GM12873 (cell line): ENCODE results near the gene NUP155.

ENCODE experiments used
- CTCF ChIP-seq: IDR thresholded peaks from 2 replicates; pipeline ENCODE4 v1.5.1; 2012; ENCODE audit warnings: low read depth, mild to moderate bottlenecking, moderate library complexity, low read length, control low read depth; ENCODE audit not compliant: insufficient read depth; ENCODE audit errors: missing control alignments

The NUP155 gene

GRCh38 chr5:37254581-37254980, 116.3 kb downstream of the NUP155 start:
- TF ChIP-seq CTCF = no peak

GRCh38 chr5:37251665-37252064, 119.2 kb downstream of the NUP155 start:
- TF ChIP-seq CTCF = no peak

DNA sequence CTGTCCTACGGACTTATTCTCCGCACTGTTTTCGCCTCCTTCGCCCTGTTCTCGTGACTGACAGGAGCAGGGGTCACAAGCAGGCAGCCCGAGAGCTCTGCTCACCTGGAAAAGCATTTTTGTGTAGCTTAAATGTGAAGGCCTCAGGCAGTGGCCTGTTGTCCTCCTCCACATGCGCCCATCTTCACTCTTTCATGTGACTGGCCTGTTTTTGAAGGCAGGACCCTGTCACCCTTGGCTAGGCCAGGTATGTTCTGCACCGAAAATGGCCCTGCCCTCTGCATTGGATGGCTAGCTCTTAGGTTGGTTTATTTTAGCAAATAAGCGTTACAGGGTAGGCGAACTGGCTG, 121.1 kb downstream of the NUP155 start:
- no peak for TF ChIP-seq CTCF

DNA sequence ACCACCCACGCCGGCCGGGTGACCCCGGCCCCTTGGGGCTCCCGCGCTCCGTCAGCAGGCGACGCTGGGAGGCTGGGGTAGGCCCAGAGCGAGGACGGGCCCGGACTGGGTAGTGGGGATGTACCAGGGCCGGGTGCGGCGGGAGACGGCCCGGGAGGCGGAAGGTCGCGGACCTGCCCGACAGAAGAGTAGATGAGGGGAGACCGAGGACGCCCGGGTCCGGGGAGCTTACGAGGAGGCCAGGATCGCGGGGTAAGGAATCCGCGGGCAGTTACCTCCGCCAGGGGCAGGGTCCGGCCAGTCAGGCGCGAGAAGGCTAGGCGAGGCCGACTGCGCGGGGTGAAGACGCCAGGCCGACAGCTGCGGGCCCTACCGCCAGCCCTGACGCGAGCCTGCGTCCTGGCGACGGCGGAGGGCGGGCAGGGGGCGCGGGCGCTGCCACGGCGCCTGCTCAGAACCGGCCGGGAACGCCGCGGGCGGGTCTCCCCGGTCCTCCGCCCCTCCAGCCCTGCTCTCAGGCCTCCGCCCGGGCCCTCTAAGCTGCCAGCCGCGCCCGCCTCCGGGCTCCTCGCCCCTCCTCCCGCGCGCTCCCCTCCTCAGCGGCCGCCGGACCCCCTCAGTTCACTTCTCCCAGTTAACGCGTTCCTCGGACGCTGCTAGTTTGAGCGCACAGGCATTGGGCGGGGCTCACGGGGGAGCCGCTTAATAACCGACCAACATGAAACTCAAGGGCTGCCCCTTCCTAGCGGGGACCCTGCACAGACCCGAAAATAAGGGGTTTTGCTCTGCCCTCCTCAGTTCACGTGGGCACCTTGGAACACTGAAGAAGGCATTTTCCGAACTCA, 121.7 kb downstream of the NUP155 start, which contains the start of gene CPLANE1:
Gene CPLANE1, minus strand, starts transcription at position 407 of the 845 bp plus-strand sequence. CDS start 1,678 bp downstream, outside the sequence.
- TF ChIP-seq CTCF = no peak

GRCh38 chr5:37248421-37248969, 122.4 kb downstream of the NUP155 start:
- no peak for TF ChIP-seq CTCF

DNA sequence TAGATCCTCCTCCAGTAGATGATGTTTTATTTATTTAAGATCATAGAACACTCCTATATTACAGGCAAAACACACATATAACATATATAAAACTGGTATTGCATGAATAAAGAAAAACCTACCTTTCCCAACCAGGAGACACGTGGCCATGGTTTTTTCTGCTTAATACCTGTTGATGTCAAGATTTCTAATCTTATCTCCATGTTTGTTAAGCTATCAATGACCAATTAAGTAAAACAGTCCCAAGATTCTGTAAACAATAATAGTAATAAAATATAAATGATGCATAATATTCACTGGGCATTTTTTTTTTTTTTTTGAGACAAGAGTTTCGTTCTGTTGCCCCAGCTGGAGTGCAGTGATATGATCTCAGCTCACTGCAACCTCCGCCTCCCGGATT, 123.4 kb downstream of the NUP155 start:
- TF ChIP-seq CTCF = no peak

DNA sequence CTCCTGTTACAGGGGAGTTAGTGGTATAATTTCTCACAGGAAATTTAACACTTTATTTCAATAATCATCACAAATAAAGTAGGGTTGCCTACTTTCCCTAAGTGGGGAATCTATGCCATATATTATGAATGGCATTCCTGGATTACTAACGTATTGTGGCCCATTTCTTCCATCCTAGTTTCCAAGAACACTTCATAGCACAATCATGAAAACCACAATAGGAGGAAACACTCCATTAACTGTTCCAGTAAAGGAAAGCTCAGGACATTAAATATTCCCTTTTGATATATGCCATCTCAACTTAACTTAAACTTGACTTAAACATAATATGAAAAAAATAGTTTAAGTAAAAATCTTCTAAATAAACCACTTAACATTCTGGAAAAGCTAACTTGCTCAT, 123.9 kb downstream of the NUP155 start:
- TF ChIP-seq CTCF = no peak
